SK-N-SH treated with all-trans-retinoic acid at 6 μM for 48 hours (cell line): ENCODE measurements around the gene HMGCS1.

Source experiments
- CSDC2 ChIP-seq: fragments of 250-450 bp; sonication (Bioruptor Pico); IDR thresholded peaks from 2 replicates; pipeline ENCODE4 v1.5.0; 2020; ENCODE audit warnings: mild to moderate bottlenecking, moderate library complexity
- OSR1 ChIP-seq: fragments of 250-450 bp; sonication (Bioruptor Pico); IDR thresholded peaks from 2 replicates; pipeline ENCODE4 v1.8.0; 2022; ENCODE audit warnings: moderate library complexity, mild to moderate bottlenecking, inconsistent platforms
- RARB ChIP-seq: fragments of 250-450 bp; sonication (Bioruptor Pico); IDR thresholded peaks from 2 replicates; pipeline ENCODE4 v1.8.0; 2021; ENCODE audit warnings: mild to moderate bottlenecking, moderate library complexity
- TCF4 ChIP-seq: fragments of 250-450 bp; sonication (Bioruptor Pico); IDR thresholded peaks from 2 replicates; pipeline ENCODE4 v1.8.0; 2021; ENCODE audit warnings: mild to moderate bottlenecking, moderate library complexity, borderline replicate concordance
- ZFP3 ChIP-seq: fragments of 250-450 bp; sonication (Bioruptor Pico); IDR thresholded peaks from 2 replicates; pipeline ENCODE4 v1.5.0; 2020; ENCODE audit warnings: mild to moderate bottlenecking, moderate library complexity
- ZNF8 ChIP-seq: fragments of 450-650 bp; formaldehyde crosslinking; IDR thresholded peaks from 2 replicates; pipeline ENCODE4 v1.5.0; 2020; ENCODE audit warnings: mild to moderate bottlenecking, moderate library complexity
- TF ChIP-seq, protein P1 (sequence below): fragments of 250-450 bp; sonication (Bioruptor Pico); IDR thresholded peaks from 2 replicates; pipeline ENCODE4 v1.8.0; 2020; ENCODE audit warnings: mild to moderate bottlenecking, moderate library complexity, borderline replicate concordance
- TF ChIP-seq, protein P2 (sequence below): fragments of 250-450 bp; sonication (Bioruptor Pico); IDR thresholded peaks from 2 replicates; pipeline ENCODE4 v1.5.1; 2020; ENCODE audit warnings: low read depth, mild to moderate bottlenecking, moderate library complexity
- TF ChIP-seq, protein P3 (sequence below): fragments of 250-450 bp; sonication (Bioruptor Pico); IDR thresholded peaks from 2 replicates; pipeline ENCODE4 v1.5.1; 2021; ENCODE audit warnings: mild to moderate bottlenecking, moderate library complexity

DNA sequence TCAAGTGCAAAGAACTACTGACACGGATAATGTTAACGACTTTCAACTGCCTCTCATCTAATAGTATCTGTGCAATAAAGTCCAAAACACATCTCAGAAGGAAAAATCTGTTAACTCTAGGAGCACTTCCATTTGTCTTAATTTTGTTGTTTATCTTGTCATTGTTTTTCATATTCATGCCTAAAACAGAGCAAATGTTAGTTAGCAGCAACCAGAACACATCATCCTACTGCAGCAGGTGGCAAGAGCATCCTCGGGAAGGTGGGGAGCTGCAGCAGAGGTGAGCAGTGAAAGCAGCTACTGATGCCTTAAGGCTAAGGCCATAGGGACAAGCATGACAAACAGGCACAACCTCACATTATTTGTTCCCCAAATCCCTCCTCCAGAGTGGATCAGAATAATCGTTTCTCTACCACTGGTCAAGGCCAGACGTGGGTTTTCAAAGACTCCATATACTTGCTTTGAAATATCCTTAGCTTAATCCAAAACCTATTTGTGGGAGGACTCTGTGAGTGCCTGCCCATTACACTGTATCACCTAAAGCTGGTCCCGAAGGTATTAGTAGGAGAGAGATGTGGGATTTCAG, 1.0 kb downstream of the HMGCS1 start:
- TF ChIP-seq ZFP3 (CRISPR knock-in tag) (no peak), TCF4 (no peak), RARB (CRISPR knock-in tag) (no peak), OSR1 (CRISPR knock-in tag) (no peak), CSDC2 (no peak), ZNF8 (CRISPR knock-in tag) (no peak)
- TF ChIP-seq, protein P1, sequence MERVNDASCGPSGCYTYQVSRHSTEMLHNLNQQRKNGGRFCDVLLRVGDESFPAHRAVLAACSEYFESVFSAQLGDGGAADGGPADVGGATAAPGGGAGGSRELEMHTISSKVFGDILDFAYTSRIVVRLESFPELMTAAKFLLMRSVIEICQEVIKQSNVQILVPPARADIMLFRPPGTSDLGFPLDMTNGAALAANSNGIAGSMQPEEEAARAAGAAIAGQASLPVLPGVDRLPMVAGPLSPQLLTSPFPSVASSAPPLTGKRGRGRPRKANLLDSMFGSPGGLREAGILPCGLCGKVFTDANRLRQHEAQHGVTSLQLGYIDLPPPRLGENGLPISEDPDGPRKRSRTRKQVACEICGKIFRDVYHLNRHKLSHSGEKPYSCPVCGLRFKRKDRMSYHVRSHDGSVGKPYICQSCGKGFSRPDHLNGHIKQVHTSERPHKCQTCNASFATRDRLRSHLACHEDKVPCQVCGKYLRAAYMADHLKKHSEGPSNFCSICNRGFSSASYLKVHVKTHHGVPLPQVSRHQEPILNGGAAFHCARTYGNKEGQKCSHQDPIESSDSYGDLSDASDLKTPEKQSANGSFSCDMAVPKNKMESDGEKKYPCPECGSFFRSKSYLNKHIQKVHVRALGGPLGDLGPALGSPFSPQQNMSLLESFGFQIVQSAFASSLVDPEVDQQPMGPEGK (CRISPR knock-in tag) = no peak
- TF ChIP-seq, protein P2, sequence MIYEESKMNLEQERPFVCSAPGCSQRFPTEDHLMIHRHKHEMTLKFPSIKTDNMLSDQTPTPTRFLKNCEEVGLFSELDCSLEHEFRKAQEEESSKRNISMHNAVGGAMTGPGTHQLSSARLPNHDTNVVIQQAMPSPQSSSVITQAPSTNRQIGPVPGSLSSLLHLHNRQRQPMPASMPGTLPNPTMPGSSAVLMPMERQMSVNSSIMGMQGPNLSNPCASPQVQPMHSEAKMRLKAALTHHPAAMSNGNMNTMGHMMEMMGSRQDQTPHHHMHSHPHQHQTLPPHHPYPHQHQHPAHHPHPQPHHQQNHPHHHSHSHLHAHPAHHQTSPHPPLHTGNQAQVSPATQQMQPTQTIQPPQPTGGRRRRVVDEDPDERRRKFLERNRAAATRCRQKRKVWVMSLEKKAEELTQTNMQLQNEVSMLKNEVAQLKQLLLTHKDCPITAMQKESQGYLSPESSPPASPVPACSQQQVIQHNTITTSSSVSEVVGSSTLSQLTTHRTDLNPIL (CRISPR knock-in tag) = no peak
- TF ChIP-seq, protein P3, sequence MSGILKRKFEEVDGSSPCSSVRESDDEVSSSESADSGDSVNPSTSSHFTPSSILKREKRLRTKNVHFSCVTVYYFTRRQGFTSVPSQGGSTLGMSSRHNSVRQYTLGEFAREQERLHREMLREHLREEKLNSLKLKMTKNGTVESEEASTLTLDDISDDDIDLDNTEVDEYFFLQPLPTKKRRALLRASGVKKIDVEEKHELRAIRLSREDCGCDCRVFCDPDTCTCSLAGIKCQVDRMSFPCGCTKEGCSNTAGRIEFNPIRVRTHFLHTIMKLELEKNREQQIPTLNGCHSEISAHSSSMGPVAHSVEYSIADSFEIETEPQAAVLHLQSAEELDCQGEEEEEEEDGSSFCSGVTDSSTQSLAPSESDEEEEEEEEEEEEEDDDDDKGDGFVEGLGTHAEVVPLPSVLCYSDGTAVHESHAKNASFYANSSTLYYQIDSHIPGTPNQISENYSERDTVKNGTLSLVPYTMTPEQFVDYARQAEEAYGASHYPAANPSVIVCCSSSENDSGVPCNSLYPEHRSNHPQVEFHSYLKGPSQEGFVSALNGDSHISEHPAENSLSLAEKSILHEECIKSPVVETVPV (CRISPR knock-in tag) = no peak
